Ascending aorta (tissue), 2 donors: ENCODE data around the gene SH3BP2. TPM values are rescaled to one million over a fixed set of nuclear protein-coding genes. Genes with fewer than 3 reads are reported as not detected.

Experiments used
- DNase-seq, 2 donors: peaks; one replicate each; pipeline ENCODE4 v3.0.0-alpha.2; 2019; ENCODE audit warnings: low spot score in 2 of 2
- H3K27ac ChIP-seq, 2 donors: fragments of 200-600 bp; sonication (generic); one replicate each; pipeline ENCODE4 v1.5.1; 2016 to 2017; ENCODE audit warnings: mild to moderate bottlenecking in 1 of 2
- H3K27me3 ChIP-seq: fragments of 200-600 bp; sonication (generic); one replicate; pipeline ENCODE4 v1.5.1; 2017
- H3K36me3 ChIP-seq, 2 donors: fragments of 200-600 bp; sonication (generic); one replicate each; pipeline ENCODE4 v1.5.1; 2016
- H3K4me1 ChIP-seq, 2 donors: fragments of 200-600 bp; sonication (generic); one replicate each; pipeline ENCODE4 v1.5.1; 2016 to 2017; ENCODE audit warnings: mild to moderate bottlenecking in 1 of 2
- H3K4me3 ChIP-seq, 2 donors: fragments of 200-600 bp; sonication (generic); one replicate each; pipeline ENCODE4 v1.5.1; 2016 to 2017; ENCODE audit warnings: mild to moderate bottlenecking in 1 of 2
- H3K9me3 ChIP-seq, 2 donors: fragments of 200-600 bp; sonication (generic); one replicate each; pipeline ENCODE4 v1.5.1; 2016
- CTCF ChIP-seq, 3 experiments: fragments of 200-600 bp in 2 of 3; fragments of 450-650 bp in 1 of 3; sonication (generic) in 2 of 3; IDR thresholded peaks; one replicate each; pipeline ENCODE4 v1.5.1; 2016 to 2019; ENCODE audit warnings: antibody characterized with exemption in 3 of 3, mild to moderate bottlenecking in 1 of 3, moderate library complexity in 1 of 3
- intact Hi-C: fragments of 100-400 bp; cut with DNase I; formaldehyde crosslinking; loops from one replicate; pipeline ENCODE4 v1.15.1; 2023
- total RNA-seq: library from RNA; depleted of rRNA; stranded (reverse); fragments of >200 nt; gene quantifications from one replicate; pipeline ENCODE4 v1.1.0, GENCODE V29; 2016

SH3BP2 gene
- total RNA-seq, 1 donor from 2014 or later = 70.6 TPM

- TF ChIP-seq CTCF (IDR thresholded peaks at IDR 0.05) = no peak
- Histone ChIP-seq H3K36me3 (no peaks in the 10 kb centered on the region), H3K9me3 (no peaks in the 10 kb centered on the region), H3K4me1 (peaks cover 12 to 25% of the 10 kb centered on the region in 2 donors), H3K4me3 (no peak overlapping the region), H3K27me3 (no peaks in the 10 kb centered on the region), H3K27ac (peak overlapping the region in 1 of 2 donors; percentile 45)
- DNase-seq = no peak
- intact Hi-C loops = no loop called here
These were observed 12.2 kb downstream of the SH3BP2 start for GRCh38 chr4:2804973-2805501.

GRCh38 chr4:2805712-2806389 lies 13.0 kb downstream of the SH3BP2 start:
- Histone ChIP-seq H3K27ac (peak overlapping the region; percentile 1 to 53), H3K27me3 (no peaks in the 10 kb centered on the region), H3K4me1 (peaks cover 7 to 18% of the 10 kb centered on the region in 2 donors), H3K36me3 (no peaks in the 10 kb centered on the region), H3K9me3 (no peaks in the 10 kb centered on the region), H3K4me3 (no peak overlapping the region)
- DNase-seq = no peak
- no peak for TF ChIP-seq CTCF (IDR thresholded peaks at IDR 0.05)
- intact Hi-C loops = no loop called here

GRCh38 chr4:2806390-2807355 lies 13.8 kb downstream of the SH3BP2 start:
- DNase-seq = no peak
- H3K27me3 ChIP-seq = no peaks in the 10 kb centered on the region
- peak overlapping the region; percentile 1 to 53 for H3K27ac ChIP-seq
- intact Hi-C loops = no loop called here
- no peaks in the 10 kb centered on the region for H3K9me3 ChIP-seq
- no peak for TF ChIP-seq CTCF (IDR thresholded peaks at IDR 0.05)
- H3K4me3 ChIP-seq = no peak overlapping the region
- no peaks in the 10 kb centered on the region for H3K36me3 ChIP-seq
- H3K4me1 ChIP-seq = peaks cover 7 to 10% of the 10 kb centered on the region in 2 donors

- Histone ChIP-seq H3K27me3 (no peaks in the 10 kb centered on the region), H3K9me3 (no peaks in the 10 kb centered on the region), H3K4me3 (no peak overlapping the region), H3K27ac (no peak overlapping the region), H3K36me3 (no peaks in the 10 kb centered on the region), H3K4me1 (peaks cover 4 to 8% of the 10 kb centered on the region in 2 donors)
- intact Hi-C loops = no loop called here
- no peak for DNase-seq
- no peak for TF ChIP-seq CTCF (IDR thresholded peaks at IDR 0.05)
These were observed 14.7 kb downstream of the SH3BP2 start for GRCh38 chr4:2807571-2807970.

GRCh38 chr4:2808001-2808400 lies 15.1 kb downstream of the SH3BP2 start:
- intact Hi-C loops = no loop called here
- Histone ChIP-seq H3K9me3 (no peaks in the 10 kb centered on the region), H3K27me3 (no peaks in the 10 kb centered on the region), H3K4me1 (peaks cover 4 to 8% of the 10 kb centered on the region in 2 donors), H3K4me3 (no peak overlapping the region), H3K36me3 (no peaks in the 10 kb centered on the region), H3K27ac (no peak overlapping the region)
- TF ChIP-seq CTCF (IDR thresholded peaks at IDR 0.05) = no peak
- no peak for DNase-seq
